ENCODE data around the gene HOMEZ. TPM values are rescaled to one million over a fixed set of nuclear protein-coding genes. Genes with fewer than 3 reads are reported as not detected.
"Not testable (repeated sequence)": the region's sequence is repeated elsewhere in the genome, so short reads cannot be mapped to it uniquely, and the experiment has no call there.

The HOMEZ gene
- total RNA-seq, 1 experiment from 2014 or later: 4.6 TPM

- in situ Hi-C loops (cut with HindIII; ENCODE audit: low pct_unique_long_range_greater_than_20kb, low sequenced_read_pairs): no loop called here
- peak; percentile 54 for DNase-seq (ENCODE audit: low read depth)
These were observed 9.0 kb upstream of the HOMEZ start for GRCh38 chr14:23294734-23295561.

- DNase-seq (ENCODE audit: low read depth): no peak
- in situ Hi-C loops (cut with HindIII; ENCODE audit: low pct_unique_long_range_greater_than_20kb, low sequenced_read_pairs): no loop called here
These were observed 1.1 kb upstream of the HOMEZ start for GRCh38 chr14:23286902-23287479.

- no peak for DNase-seq (ENCODE audit: low read depth)
- in situ Hi-C loops (cut with HindIII; ENCODE audit: low pct_unique_long_range_greater_than_20kb, low sequenced_read_pairs): no loop called here
These were observed 357 bp downstream of the HOMEZ start for GRCh38 chr14:23285530-23286019.

- in situ Hi-C loops (cut with HindIII; ENCODE audit: low pct_unique_long_range_greater_than_20kb, low sequenced_read_pairs): no loop called here
- no peak for DNase-seq (ENCODE audit: low read depth)
These were observed 1.0 kb downstream of the HOMEZ start for GRCh38 chr14:23284654-23285529.

- in situ Hi-C loops (cut with HindIII; ENCODE audit: low pct_unique_long_range_greater_than_20kb, low sequenced_read_pairs): no loop called here
- DNase-seq (ENCODE audit: low read depth): no peak
These were observed 4.7 kb downstream of the HOMEZ start for GRCh38 chr14:23281247-23281646.

- DNase-seq (ENCODE audit: low read depth); in situ Hi-C loops (cut with HindIII; ENCODE audit: low pct_unique_long_range_greater_than_20kb, low sequenced_read_pairs): not testable (repeated sequence)
These were observed 8.0 kb downstream of the HOMEZ start for GRCh38 chr14:23277928-23278327.

- in situ Hi-C loops (cut with HindIII; ENCODE audit: low pct_unique_long_range_greater_than_20kb, low sequenced_read_pairs): no loop called here
- DNase-seq (ENCODE audit: low read depth): no peak
These were observed 8.7 kb downstream of the HOMEZ start for GRCh38 chr14:23277189-23277588.

- no peak for DNase-seq (ENCODE audit: low read depth)
- in situ Hi-C loops (cut with HindIII; ENCODE audit: low pct_unique_long_range_greater_than_20kb, low sequenced_read_pairs): no loop called here
These were observed 10.5 kb downstream of the HOMEZ start for GRCh38 chr14:23275412-23275811.

- no peak for DNase-seq (ENCODE audit: low read depth)
- in situ Hi-C loops (cut with HindIII; ENCODE audit: low pct_unique_long_range_greater_than_20kb, low sequenced_read_pairs): no loop called here
These were observed 16.7 kb downstream of the HOMEZ start for GRCh38 chr14:23269193-23269592.

GRCh38 chr14:23260849-23261248 is 25.1 kb downstream of the HOMEZ start:
- in situ Hi-C loops (cut with HindIII; ENCODE audit: low pct_unique_long_range_greater_than_20kb, low sequenced_read_pairs); DNase-seq (ENCODE audit: low read depth): not testable (repeated sequence)

- in situ Hi-C loops (cut with HindIII; ENCODE audit: low pct_unique_long_range_greater_than_20kb, low sequenced_read_pairs): no loop called here
- DNase-seq (ENCODE audit: low read depth): no peak
These were observed 26.5 kb downstream of the HOMEZ start for GRCh38 chr14:23259426-23259825.

GRCh38 chr14:23258256-23258655 is 27.7 kb downstream of the HOMEZ start:
- in situ Hi-C loops (cut with HindIII; ENCODE audit: low pct_unique_long_range_greater_than_20kb, low sequenced_read_pairs): no loop called here

GRCh38 chr14:23252420-23253333 is 33.3 kb downstream of the HOMEZ start:
- no peak for DNase-seq (ENCODE audit: low read depth)
- in situ Hi-C loops (cut with HindIII; ENCODE audit: low pct_unique_long_range_greater_than_20kb, low sequenced_read_pairs): no loop called here

More at GRCh38 chr14:23258256-23258655, 27.7 kb downstream of the HOMEZ start:
- DNase-seq (ENCODE audit: low read depth): no peak

GRCh38 chr14:23252006-23252405 is 33.9 kb downstream of the HOMEZ start:
- no peak for DNase-seq (ENCODE audit: low read depth)
- in situ Hi-C loops (cut with HindIII; ENCODE audit: low pct_unique_long_range_greater_than_20kb, low sequenced_read_pairs): no loop called here

- no peak for DNase-seq (ENCODE audit: low read depth)
- in situ Hi-C loops (cut with HindIII; ENCODE audit: low pct_unique_long_range_greater_than_20kb, low sequenced_read_pairs): no loop called here
These were observed 36.1 kb downstream of the HOMEZ start for GRCh38 chr14:23249824-23250223.

- in situ Hi-C loops (cut with HindIII; ENCODE audit: low pct_unique_long_range_greater_than_20kb, low sequenced_read_pairs): no loop called here
These were observed 37.3 kb downstream of the HOMEZ start for GRCh38 chr14:23248601-23249000.

GRCh38 chr14:23245282-23245681 is 40.6 kb downstream of the HOMEZ start:
- DNase-seq (ENCODE audit: low read depth): peak; percentile 44
- in situ Hi-C loops (cut with HindIII; ENCODE audit: low pct_unique_long_range_greater_than_20kb, low sequenced_read_pairs): no loop called here

More at GRCh38 chr14:23248601-23249000, 37.3 kb downstream of the HOMEZ start:
- DNase-seq (ENCODE audit: low read depth): no peak

GRCh38 chr14:23243066-23243465 is 42.9 kb downstream of the HOMEZ start:
- no peak for DNase-seq (ENCODE audit: low read depth)
- in situ Hi-C loops (cut with HindIII; ENCODE audit: low pct_unique_long_range_greater_than_20kb, low sequenced_read_pairs): no loop called here
